MM.1S (cell line): ENCODE data around the gene PPP1R9A.

Experiments used
- DNase-seq: peaks from one replicate; pipeline ENCODE4 v3.0.0-alpha.2; 2015
- H2AFZ ChIP-seq: fragments of 300-600 bp; sonication (generic); 2 replicates; pipeline ENCODE4 v1.6.0; 2016; ENCODE audit warnings: antibody characterized with exemption, low read length
- H3F3A ChIP-seq: fragments of 300-600 bp; sonication (generic); 2 replicates; pipeline ENCODE4 v1.6.1; 2016; ENCODE audit warnings: mild to moderate bottlenecking, antibody characterized with exemption, low read length, moderate library complexity, mixed read lengths; ENCODE audit not compliant: insufficient read depth
- H3K27ac ChIP-seq: fragments of 300-600 bp; sonication (generic); 2 replicates; pipeline ENCODE4 v1.5.1; 2016; ENCODE audit warnings: mild to moderate bottlenecking, low read length
- H3K27me3 ChIP-seq: fragments of 300-600 bp; sonication (generic); replicated peaks from 2 replicates; pipeline ENCODE4 v1.6.0; 2016; ENCODE audit warnings: low read length; ENCODE audit not compliant: insufficient read depth
- H3K36me3 ChIP-seq: fragments of 300-600 bp; sonication (generic); replicated peaks from 2 replicates; pipeline ENCODE4 v1.6.1; 2016; ENCODE audit warnings: mild to moderate bottlenecking, low read length, mixed read lengths; ENCODE audit not compliant: insufficient read depth
- H3K4me1 ChIP-seq: fragments of 300-600 bp; sonication (generic); 2 replicates; pipeline ENCODE4 v1.6.1; 2016; ENCODE audit warnings: low read length, mixed read lengths
- H3K4me2 ChIP-seq: fragments of 300-600 bp; sonication (generic); 2 replicates; pipeline ENCODE4 v1.6.0; 2016; ENCODE audit warnings: low read depth, low read length
- H3K4me3 ChIP-seq: fragments of 300-600 bp; sonication (generic); 2 replicates; pipeline ENCODE4 v1.5.1; 2016; ENCODE audit warnings: low read length, mixed read lengths
- H3K79me2 ChIP-seq: fragments of 300-600 bp; sonication (generic); 2 replicates; pipeline ENCODE4 v1.6.1; 2016; ENCODE audit warnings: mixed run types, low read length, mixed read lengths
- H3K9ac ChIP-seq: fragments of 300-600 bp; sonication (generic); 2 replicates; pipeline ENCODE4 v1.6.1; 2016; ENCODE audit warnings: low read length, mixed read lengths
- H3K9me2 ChIP-seq: fragments of 300-600 bp; sonication (generic); replicated peaks from 2 replicates; pipeline ENCODE4 v1.6.1; 2016; ENCODE audit warnings: mild to moderate bottlenecking, low read length, mixed read lengths; ENCODE audit not compliant: insufficient read depth
- H3K9me3 ChIP-seq: fragments of 300-600 bp; sonication (generic); replicated peaks from 2 replicates; pipeline ENCODE4 v1.6.1; 2016; ENCODE audit warnings: mild to moderate bottlenecking, low read length, mixed read lengths; ENCODE audit not compliant: insufficient read depth
- H4K20me1 ChIP-seq: fragments of 300-600 bp; sonication (generic); 2 replicates; pipeline ENCODE4 v1.6.1; 2016; ENCODE audit warnings: mild to moderate bottlenecking, low read length, moderate library complexity, mixed read lengths; ENCODE audit not compliant: insufficient read depth
- EZH2 ChIP-seq: fragments of 300-600 bp; sonication (generic); optimal IDR thresholded peaks from 2 replicates; pipeline ENCODE3; 2017; ENCODE audit warnings: low read depth, mild to moderate bottlenecking, antibody characterized with exemption, low read length, mixed read lengths
- EZH2phosphoT487 ChIP-seq: fragments of 300-600 bp; sonication (generic); IDR thresholded peaks from 2 replicates; pipeline ENCODE4 v1.6.1; 2018; ENCODE audit warnings: antibody characterized with exemption, low read length
- TF ChIP-seq, protein P1 (sequence below): fragments of 300-600 bp; sonication (generic); IDR thresholded peaks from 2 replicates; pipeline ENCODE4 v1.5.1; 2016; ENCODE audit warnings: antibody characterized with exemption, low read length, mixed read lengths

Gene PPP1R9A

DNA sequence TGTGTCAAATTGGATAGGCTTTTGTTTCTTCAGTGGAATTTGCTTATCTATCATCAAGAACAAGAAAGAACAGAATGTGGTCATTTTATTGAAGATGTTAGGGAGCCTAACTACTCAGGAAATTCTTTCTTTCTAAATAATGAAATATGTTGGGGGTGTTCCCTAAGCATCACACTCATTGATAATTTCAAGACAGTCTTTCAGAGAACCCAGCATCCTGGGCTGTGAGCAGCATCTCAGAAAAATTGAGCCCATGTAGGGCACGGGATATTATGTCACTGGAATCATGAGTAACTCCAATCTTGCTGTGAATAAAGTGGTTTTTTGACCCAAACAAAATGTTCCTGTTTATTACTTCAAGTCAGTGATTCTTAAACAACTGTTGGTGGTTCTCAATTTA is 389.6 kb downstream of the PPP1R9A start:
- Histone ChIP-seq H2AFZ (no peak overlapping the region), H3F3A (no peaks in the 10 kb centered on the region), H3K4me1 (no peaks in the 10 kb centered on the region), H3K9ac (no peak overlapping the region), H3K27me3 (no peaks in the 10 kb centered on the region), H3K9me2 (no peaks in the 10 kb centered on the region), H3K36me3 (no peaks in the 10 kb centered on the region), H3K27ac (no peak overlapping the region), H3K79me2 (no peaks in the 10 kb centered on the region), H4K20me1 (no peaks in the 10 kb centered on the region), H3K4me2 (no peak overlapping the region), H3K9me3 (no peaks in the 10 kb centered on the region), H3K4me3 (no peak overlapping the region)
- no peak for DNase-seq
- no peak for TF ChIP-seq EZH2phosphoT487
- no peak for TF ChIP-seq EZH2
- TF ChIP-seq, protein P1, sequence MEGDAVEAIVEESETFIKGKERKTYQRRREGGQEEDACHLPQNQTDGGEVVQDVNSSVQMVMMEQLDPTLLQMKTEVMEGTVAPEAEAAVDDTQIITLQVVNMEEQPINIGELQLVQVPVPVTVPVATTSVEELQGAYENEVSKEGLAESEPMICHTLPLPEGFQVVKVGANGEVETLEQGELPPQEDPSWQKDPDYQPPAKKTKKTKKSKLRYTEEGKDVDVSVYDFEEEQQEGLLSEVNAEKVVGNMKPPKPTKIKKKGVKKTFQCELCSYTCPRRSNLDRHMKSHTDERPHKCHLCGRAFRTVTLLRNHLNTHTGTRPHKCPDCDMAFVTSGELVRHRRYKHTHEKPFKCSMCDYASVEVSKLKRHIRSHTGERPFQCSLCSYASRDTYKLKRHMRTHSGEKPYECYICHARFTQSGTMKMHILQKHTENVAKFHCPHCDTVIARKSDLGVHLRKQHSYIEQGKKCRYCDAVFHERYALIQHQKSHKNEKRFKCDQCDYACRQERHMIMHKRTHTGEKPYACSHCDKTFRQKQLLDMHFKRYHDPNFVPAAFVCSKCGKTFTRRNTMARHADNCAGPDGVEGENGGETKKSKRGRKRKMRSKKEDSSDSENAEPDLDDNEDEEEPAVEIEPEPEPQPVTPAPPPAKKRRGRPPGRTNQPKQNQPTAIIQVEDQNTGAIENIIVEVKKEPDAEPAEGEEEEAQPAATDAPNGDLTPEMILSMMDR, result no peak

DNA sequence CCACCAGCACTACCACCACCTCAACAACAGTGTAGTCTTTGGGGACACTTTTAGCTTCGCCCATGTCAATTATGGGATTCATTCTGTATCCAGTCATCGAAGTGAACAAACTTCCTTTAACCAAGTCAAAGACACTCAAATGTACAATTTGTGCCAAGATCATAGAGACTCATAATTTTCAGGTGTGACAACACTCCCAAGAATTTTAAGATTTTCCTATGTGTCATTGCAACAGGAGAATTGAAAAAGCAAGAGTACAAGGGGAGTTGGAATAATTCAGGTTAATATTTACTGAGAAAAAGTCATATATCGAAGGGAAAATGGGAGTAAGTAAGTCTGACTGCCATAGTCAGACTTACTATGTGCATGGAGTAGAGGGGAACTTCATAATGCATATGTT is 390.7 kb downstream of the PPP1R9A start:
- Histone ChIP-seq H3K9ac (no peak overlapping the region), H2AFZ (no peak overlapping the region), H3K36me3 (no peaks in the 10 kb centered on the region), H3K4me1 (no peaks in the 10 kb centered on the region), H3K9me2 (no peaks in the 10 kb centered on the region), H3K27ac (no peak overlapping the region), H3K4me2 (no peak overlapping the region), H3K4me3 (no peak overlapping the region), H3K9me3 (no peaks in the 10 kb centered on the region), H3K79me2 (no peaks in the 10 kb centered on the region), H3F3A (no peaks in the 10 kb centered on the region), H4K20me1 (no peaks in the 10 kb centered on the region), H3K27me3 (no peaks in the 10 kb centered on the region)
- TF ChIP-seq, protein P1, result no peak
- TF ChIP-seq EZH2phosphoT487 (no peak), EZH2 (no peak)
- DNase-seq, result no peak

DNA sequence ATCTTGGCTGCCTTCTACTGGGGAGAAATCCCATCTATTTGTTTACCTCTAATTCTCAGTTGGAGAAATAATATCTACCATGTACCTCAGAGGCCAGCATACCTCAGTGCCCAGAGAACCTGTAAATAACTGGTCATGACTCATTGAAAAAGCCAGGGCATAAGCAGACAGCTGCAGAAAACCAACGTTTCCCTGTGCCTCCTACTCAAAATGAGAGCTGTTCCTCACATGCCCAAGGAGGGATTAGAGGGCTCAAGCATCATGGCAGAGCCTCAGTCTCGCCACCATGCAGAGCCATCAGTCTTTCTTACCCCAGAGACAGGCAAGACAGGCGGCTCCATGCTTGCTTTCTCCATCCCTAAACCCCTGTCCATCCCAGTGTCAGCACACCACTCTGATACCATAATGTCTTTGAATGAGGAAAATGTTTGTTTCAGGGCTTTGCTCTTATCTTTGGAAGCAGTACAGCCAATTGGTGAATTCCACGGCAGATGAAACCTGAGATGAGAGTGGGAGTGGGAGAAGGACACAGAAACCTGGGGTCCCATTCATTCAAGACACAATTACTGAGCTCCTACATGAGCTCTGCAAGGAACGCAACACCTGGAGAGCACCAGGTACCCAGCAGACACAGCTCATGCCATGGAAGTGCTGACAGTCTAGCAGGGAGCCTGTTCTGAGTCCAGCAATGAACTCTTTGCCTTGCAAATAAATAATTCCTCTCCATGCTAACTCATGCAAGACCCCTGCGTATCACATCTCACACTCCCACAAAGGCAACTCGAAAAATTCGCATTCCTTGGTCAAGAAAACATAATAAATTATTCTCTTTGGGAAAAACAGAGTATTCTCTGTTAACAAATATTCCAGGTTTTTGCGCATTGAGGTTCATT is 395.9 kb downstream of the PPP1R9A start:
- H3K9ac ChIP-seq, result no peak overlapping the region
- no peak for DNase-seq
- H3K79me2 ChIP-seq, result no peaks in the 10 kb centered on the region
- H2AFZ ChIP-seq, result no peak overlapping the region
- H4K20me1 ChIP-seq, result no peaks in the 10 kb centered on the region
- H3K4me2 ChIP-seq, result no peak overlapping the region
- H3K9me3 ChIP-seq, result no peaks in the 10 kb centered on the region
- TF ChIP-seq, protein P1, result no peak
- no peak for TF ChIP-seq EZH2phosphoT487
- no peak for TF ChIP-seq EZH2
- H3K36me3 ChIP-seq, result no peaks in the 10 kb centered on the region
- no peak overlapping the region for H3K4me3 ChIP-seq
- H3K27ac ChIP-seq, result no peak overlapping the region
- H3F3A ChIP-seq, result no peaks in the 10 kb centered on the region
- no peaks in the 10 kb centered on the region for H3K9me2 ChIP-seq
- no peaks in the 10 kb centered on the region for H3K27me3 ChIP-seq
- no peaks in the 10 kb centered on the region for H3K4me1 ChIP-seq
